Measurements from ENCODE around the gene DCDC2B. TPM values are rescaled to one million over a fixed set of nuclear protein-coding genes. Genes with fewer than 3 reads are reported as not detected.

Gene DCDC2B
- total and polyA plus RNA-seq, 9 of the 15 experiments (the other 6 are each of a cell fraction or from before 2014, with no cell fraction given): not detected

- TF ChIP-seq TOE1 (IDR thresholded peaks at IDR 0.05; ENCODE audit: borderline replicate concordance) (peak; percentile 55; the same call in 1 of the 2 replicates), TOE1 (CRISPR knock-in tag; IDR thresholded peaks at IDR 0.05; ENCODE audit: borderline replicate concordance, low read depth) (no peak), FOXA3 (CRISPR knock-in tag; conservative IDR thresholded peaks at IDR 0.05 in 1 of 2, IDR thresholded peaks at IDR 0.05 in 1 of 2) (no peak), MCM3 (IDR thresholded peaks at IDR 0.05) (no peak), PHF21A (IDR thresholded peaks at IDR 0.05; ENCODE audit: borderline replicate concordance, low read depth) (no peak; the same call in 1 of the 2 replicates), PTBP1 (IDR thresholded peaks at IDR 0.05; ENCODE audit: low read depth, low read length) (peak; percentile 82; the same call in 1 of the 2 replicates), RB1 (IDR thresholded peaks at IDR 0.05; ENCODE audit: low read depth) (peak; percentile 95), ID3 (CRISPR knock-in tag; IDR thresholded peaks at IDR 0.05) (no peak), ID3 (tag; IDR thresholded peaks at IDR 0.05) (peak; percentile 63; the same call in 1 of the 2 replicates), ZNF407 (IDR thresholded peaks at IDR 0.05; ENCODE audit: low read depth) (peak; percentile 70), POLR2H (tag; IDR thresholded peaks at IDR 0.05; ENCODE audit: low read depth) (no peak), HNRNPL (IDR thresholded peaks at IDR 0.05; ENCODE audit: low read depth, low read length) (peak; percentile 38; the same call in 1 of the 2 replicates), BCOR (IDR thresholded peaks at IDR 0.05) (peak; percentile 96), ZNF3 (CRISPR knock-in tag; IDR thresholded peaks at IDR 0.05) (no peak), GTF2F1 (IDR thresholded peaks at IDR 0.05; ENCODE audit: low read depth, low read length) (no peak), ZFX (CRISPR knock-in tag; IDR thresholded peaks at IDR 0.05) (peak; percentile 78), RBM25 (IDR thresholded peaks at IDR 0.05; ENCODE audit: low read depth, low read length, severe bottlenecking) (peak; percentile 82), JUND (IDR thresholded peaks at IDR 0.05; ENCODE audit: borderline replicate concordance, low read depth, low read length) (peak; percentile 64), JUND (tag; IDR thresholded peaks at IDR 0.05; ENCODE audit: borderline replicate concordance, low read depth, low read length) (no peak; the same call in 2 of the 3 replicates), EP400 (IDR thresholded peaks at IDR 0.05) (peak; percentile 42; the same call in 1 of the 2 replicates)
Measured at GRCh38 chr1:32247983-32248889, 39.3 kb downstream of the DCDC2B start (continued).

Data from K562 (cell line).